Measurements from ENCODE around the gene CCN5. TPM values are rescaled to one million over a fixed set of nuclear protein-coding genes. Genes with fewer than 3 reads are reported as not detected.
"Not testable (repeated sequence)": the region's sequence is repeated elsewhere in the genome, so short reads cannot be mapped to it uniquely, and the experiment has no call there.

The CCN5 gene
- total RNA-seq, 1 donor from 2014 or later: not detected

GRCh38 chr20:44758247-44759101, 43.3 kb downstream of the CCN5 start:
- DNase-seq: no peak
- peaks cover 6% of the 10 kb centered on the region for H3K27me3 Mint-ChIP-seq
- H3K4me1 Mint-ChIP-seq: no peaks in the 10 kb centered on the region
- no peaks in the 10 kb centered on the region for H3K36me3 Mint-ChIP-seq (ENCODE audit: low read depth)
- no peak overlapping the region for H3K27ac Mint-ChIP-seq
- H3K9me3 Mint-ChIP-seq: no peaks in the 10 kb centered on the region
- no peak overlapping the region for H3K4me3 Mint-ChIP-seq
- intact Hi-C loops (cut with micrococcal nuclease): no loop called here

GRCh38 chr20:44759595-44759994, 44.4 kb downstream of the CCN5 start:
- Mint-ChIP-seq H3K4me3 (no peak overlapping the region), H3K27me3 (peaks cover 11% of the 10 kb centered on the region), H3K4me1 (no peaks in the 10 kb centered on the region), H3K9me3 (no peaks in the 10 kb centered on the region), H3K27ac (no peak overlapping the region), H3K36me3 (ENCODE audit: low read depth) (no peaks in the 10 kb centered on the region)
- DNase-seq: no peak
- intact Hi-C loops (cut with micrococcal nuclease): no loop called here

- peaks cover 15% of the 10 kb centered on the region for H3K27me3 Mint-ChIP-seq
- no peak overlapping the region for H3K4me3 Mint-ChIP-seq
- no peaks in the 10 kb centered on the region for H3K4me1 Mint-ChIP-seq
- H3K36me3 Mint-ChIP-seq (ENCODE audit: low read depth): no peaks in the 10 kb centered on the region
- no peak for DNase-seq
- intact Hi-C loops (cut with micrococcal nuclease): no loop called here
- H3K27ac Mint-ChIP-seq: no peak overlapping the region
- no peaks in the 10 kb centered on the region for H3K9me3 Mint-ChIP-seq
Observed at GRCh38 chr20:44761423-44761822, 46.3 kb downstream of the CCN5 start.

GRCh38 chr20:44762466-44763140, 47.4 kb downstream of the CCN5 start:
- no peaks in the 10 kb centered on the region for H3K4me1 Mint-ChIP-seq
- DNase-seq: no peak
- no peaks in the 10 kb centered on the region for H3K36me3 Mint-ChIP-seq (ENCODE audit: low read depth)
- H3K27me3 Mint-ChIP-seq: peaks cover 15% of the 10 kb centered on the region
- H3K4me3 Mint-ChIP-seq: no peak overlapping the region
- H3K9me3 Mint-ChIP-seq: no peaks in the 10 kb centered on the region
- H3K27ac Mint-ChIP-seq: no peak overlapping the region
- intact Hi-C loops (cut with micrococcal nuclease): no loop called here

GRCh38 chr20:44763798-44764197, 48.6 kb downstream of the CCN5 start:
- H3K36me3 Mint-ChIP-seq (ENCODE audit: low read depth); H3K4me1 Mint-ChIP-seq; DNase-seq; intact Hi-C loops (cut with micrococcal nuclease); H3K4me3 Mint-ChIP-seq; H3K9me3 Mint-ChIP-seq: not testable (repeated sequence)
- peaks cover 15% of the 10 kb centered on the region for H3K27me3 Mint-ChIP-seq
- H3K27ac Mint-ChIP-seq: peak overlapping the region; percentile 17

GRCh38 chr20:44765091-44765490, 49.9 kb downstream of the CCN5 start:
- no peak overlapping the region for H3K4me3 Mint-ChIP-seq
- intact Hi-C loops (cut with micrococcal nuclease): no loop called here
- H3K27me3 Mint-ChIP-seq: peaks cover 14% of the 10 kb centered on the region
- no peaks in the 10 kb centered on the region for H3K36me3 Mint-ChIP-seq (ENCODE audit: low read depth)
- DNase-seq: no peak
- no peak overlapping the region for H3K27ac Mint-ChIP-seq
- no peaks in the 10 kb centered on the region for H3K9me3 Mint-ChIP-seq
- no peaks in the 10 kb centered on the region for H3K4me1 Mint-ChIP-seq

- no peaks in the 10 kb centered on the region for H3K9me3 Mint-ChIP-seq
- no peak for DNase-seq
- H3K27me3 Mint-ChIP-seq: peaks cover 14% of the 10 kb centered on the region
- no peak overlapping the region for H3K27ac Mint-ChIP-seq
- H3K4me3 Mint-ChIP-seq: no peak overlapping the region
- H3K4me1 Mint-ChIP-seq: no peaks in the 10 kb centered on the region
- H3K36me3 Mint-ChIP-seq (ENCODE audit: low read depth): no peaks in the 10 kb centered on the region
- intact Hi-C loops (cut with micrococcal nuclease): no loop called here
Observed at GRCh38 chr20:44765701-44766347, 50.7 kb downstream of the CCN5 start.

GRCh38 chr20:44768256-44768655, 53.1 kb downstream of the CCN5 start:
- intact Hi-C loops (cut with micrococcal nuclease): no loop called here
- peaks cover 16% of the 10 kb centered on the region for H3K27me3 Mint-ChIP-seq
- no peak overlapping the region for H3K27ac Mint-ChIP-seq
- no peaks in the 10 kb centered on the region for H3K36me3 Mint-ChIP-seq (ENCODE audit: low read depth)
- H3K4me3 Mint-ChIP-seq: no peak overlapping the region
- H3K4me1 Mint-ChIP-seq: no peaks in the 10 kb centered on the region
- no peaks in the 10 kb centered on the region for H3K9me3 Mint-ChIP-seq
- DNase-seq: no peak

GRCh38 chr20:44768854-44769480, 53.8 kb downstream of the CCN5 start:
- Mint-ChIP-seq H3K4me1 (no peaks in the 10 kb centered on the region), H3K27ac (no peak overlapping the region), H3K27me3 (peaks cover 13% of the 10 kb centered on the region), H3K4me3 (no peak overlapping the region), H3K9me3 (no peaks in the 10 kb centered on the region), H3K36me3 (ENCODE audit: low read depth) (no peaks in the 10 kb centered on the region)
- intact Hi-C loops (cut with micrococcal nuclease): no loop called here
- DNase-seq: no peak

- Mint-ChIP-seq H3K36me3 (ENCODE audit: low read depth) (no peaks in the 10 kb centered on the region), H3K27ac (no peak overlapping the region), H3K9me3 (no peaks in the 10 kb centered on the region), H3K4me1 (no peaks in the 10 kb centered on the region), H3K27me3 (peaks cover 10% of the 10 kb centered on the region), H3K4me3 (no peak overlapping the region)
- DNase-seq: no peak
- intact Hi-C loops (cut with micrococcal nuclease): no loop called here
Observed at GRCh38 chr20:44769481-44769863, 54.3 kb downstream of the CCN5 start.

- Mint-ChIP-seq H3K36me3 (ENCODE audit: low read depth) (no peaks in the 10 kb centered on the region), H3K9me3 (no peaks in the 10 kb centered on the region), H3K27ac (no peak overlapping the region), H3K4me3 (no peak overlapping the region), H3K4me1 (no peaks in the 10 kb centered on the region), H3K27me3 (peaks cover 8% of the 10 kb centered on the region)
- DNase-seq: no peak
- intact Hi-C loops (cut with micrococcal nuclease): no loop called here
Observed at GRCh38 chr20:44770484-44771171, 55.5 kb downstream of the CCN5 start.

- no peak for DNase-seq
- no peaks in the 10 kb centered on the region for H3K4me1 Mint-ChIP-seq
- no peak overlapping the region for H3K4me3 Mint-ChIP-seq
- intact Hi-C loops (cut with micrococcal nuclease): no loop called here
- no peaks in the 10 kb centered on the region for H3K36me3 Mint-ChIP-seq (ENCODE audit: low read depth)
- H3K9me3 Mint-ChIP-seq: no peaks in the 10 kb centered on the region
- peaks cover 6% of the 10 kb centered on the region for H3K27me3 Mint-ChIP-seq
- no peak overlapping the region for H3K27ac Mint-ChIP-seq
Observed at GRCh38 chr20:44771172-44771535, 56.0 kb downstream of the CCN5 start.

- intact Hi-C loops (cut with micrococcal nuclease): no loop called here
- H3K36me3 Mint-ChIP-seq (ENCODE audit: low read depth): no peaks in the 10 kb centered on the region
- no peaks in the 10 kb centered on the region for H3K4me1 Mint-ChIP-seq
- H3K4me3 Mint-ChIP-seq: no peak overlapping the region
- H3K27ac Mint-ChIP-seq: no peak overlapping the region
- DNase-seq: no peak
- no peaks in the 10 kb centered on the region for H3K9me3 Mint-ChIP-seq
- H3K27me3 Mint-ChIP-seq: peaks cover 6% of the 10 kb centered on the region
Observed at GRCh38 chr20:44772636-44773035, 57.5 kb downstream of the CCN5 start.
